Natural killer cell (primary cell): Measurements from ENCODE around the gene NHERF2. TPM values are rescaled to one million over a fixed set of nuclear protein-coding genes. Genes with fewer than 3 reads are reported as not detected.

Experiments used
- ATAC-seq, 3 donors: fragments of 150-1000 bp in 2 of 3; fragments of 200-7000 bp in 1 of 3; cut with Tn5 transposase; 1 replicate in 1 of 3; 2 replicates in 2 of 3; pipeline ENCODE4 v1.10.0; 2021; ENCODE audit warnings: mild to moderate bottlenecking in 2 of 3, moderate library complexity in 2 of 3
- DNase-seq, 2 donors: peaks; one replicate each; pipeline versions ENCODE4 v3.0.0 to v3.0.0-alpha.2; 2013 to 2021; ENCODE audit warnings: mixed read lengths in 1 of 2
- H3K27ac ChIP-seq: one replicate; pipeline ENCODE4 v1.5.1; 2013; ENCODE audit warnings: mild to moderate bottlenecking, low read length
- H3K27me3 ChIP-seq: one replicate; pipeline ENCODE4 v1.6.1; 2013; ENCODE audit warnings: low read length; ENCODE audit not compliant: control insufficient read depth, insufficient read depth
- H3K36me3 ChIP-seq: one replicate; pipeline ENCODE4 v1.6.1; 2013; ENCODE audit warnings: low read length; ENCODE audit not compliant: control insufficient read depth, insufficient read depth
- H3K4me1 ChIP-seq: one replicate; pipeline ENCODE4 v1.6.1; 2013; ENCODE audit warnings: low read length; ENCODE audit not compliant: control insufficient read depth, insufficient read depth
- H3K4me3 ChIP-seq: one replicate; pipeline ENCODE4 v1.5.1; 2013; ENCODE audit warnings: low read length
- H3K9me3 ChIP-seq: one replicate; pipeline ENCODE4 v1.6.1; 2013; ENCODE audit warnings: low read length; ENCODE audit not compliant: control insufficient read depth, insufficient read depth
- H3K27ac Mint-ChIP-seq, 2 donors: one replicate each; pipeline ENCODE4 v1.8.0; 2022; ENCODE audit warnings: mild to moderate bottlenecking in 2 of 2, mixed read lengths in 2 of 2, moderate library complexity in 1 of 2
- H3K27me3 Mint-ChIP-seq, 2 donors: one replicate each; pipeline ENCODE4 v1.8.0; 2022; ENCODE audit warnings: low read depth in 2 of 2, mixed read lengths in 2 of 2
- H3K36me3 Mint-ChIP-seq: one replicate; pipeline ENCODE4 v1.8.0; 2022; ENCODE audit warnings: mixed read lengths
- H3K4me1 Mint-ChIP-seq, 2 donors: one replicate each; pipeline ENCODE4 v1.8.0; 2022; ENCODE audit warnings: mixed read lengths in 2 of 2
- H3K4me3 Mint-ChIP-seq: one replicate; pipeline ENCODE4 v1.8.0; 2022; ENCODE audit warnings: mild to moderate bottlenecking, moderate library complexity, mixed read lengths
- H3K9me3 Mint-ChIP-seq, 2 donors: one replicate each; pipeline ENCODE4 v1.8.0; 2022; ENCODE audit warnings: mixed read lengths in 2 of 2
- CTCF ChIP-seq: fragments of 200-600 bp; IDR thresholded peaks from one replicate; pipeline ENCODE4 v1.8.0; 2022; ENCODE audit warnings: antibody characterized with exemption
- WGBS: methylation state at CpG from one replicate; pipeline ENCODE4 v1.1.7; 2013; ENCODE audit warnings: missing lambda C conversion rate; ENCODE audit not compliant: insufficient coverage; 5-methylcytosine and 5-hydroxymethylcytosine counted together
- intact Hi-C: fragments of 100-400 bp; cut with micrococcal nuclease; formaldehyde crosslinking; loops from one replicate; pipeline ENCODE4 v1.14.2; 2022
- total RNA-seq, 4 donors: library from RNA; stranded (reverse); fragments of 120-200 nt in 1 of 4; gene quantifications; one replicate each; pipeline versions ENCODE4 v1.2.3 to v1.2.4, GENCODE V29; 2013 to 2022

NHERF2 gene
- total RNA-seq, 3 donors from 2014 or later (not counting 1 experiment from before 2014, with no cell fraction given): 4.3 to 7.1 (median 5.6) TPM

GRCh38 chr16:1999866-2000514 lies 26.7 kb upstream of the NHERF2 start:
- no peak for TF ChIP-seq CTCF
- DNase-seq: no peak
- H3K27ac ChIP-seq: no peak overlapping the region
- Mint-ChIP-seq H3K4me1 (peaks cover 0 to 18% of the 10 kb centered on the region in 2 donors), H3K4me3 (no peak overlapping the region), H3K9me3 (no peaks in the 10 kb centered on the region), H3K36me3 (no peaks in the 10 kb centered on the region), H3K27me3 (no peaks in the 10 kb centered on the region), H3K27ac (no peak overlapping the region)
- H3K4me1 ChIP-seq: peaks cover 21% of the 10 kb centered on the region
- intact Hi-C loops: loop anchor here (10.0 kb wide), 2 partner anchors 485 to 665 kb away; no protein-coding TSS in a partner anchor
- WGBS: 96% methylated on average over 28 of the region's 28 CpGs
- H3K27me3 ChIP-seq: no peaks in the 10 kb centered on the region
- H3K36me3 ChIP-seq: peaks cover 49% of the 10 kb centered on the region
- no peak for ATAC-seq
- no peaks in the 10 kb centered on the region for H3K9me3 ChIP-seq
- no peak overlapping the region for H3K4me3 ChIP-seq

GRCh38 chr16:2001035-2001434 lies 25.7 kb upstream of the NHERF2 start:
- Mint-ChIP-seq H3K36me3 (no peaks in the 10 kb centered on the region), H3K27ac (no peak overlapping the region), H3K27me3 (no peaks in the 10 kb centered on the region), H3K9me3 (no peaks in the 10 kb centered on the region), H3K4me1 (peaks cover 0 to 21% of the 10 kb centered on the region in 2 donors), H3K4me3 (no peak overlapping the region)
- intact Hi-C loops: loop anchor here (10.0 kb wide), 2 partner anchors 484 to 664 kb away; no protein-coding TSS in a partner anchor
- WGBS: 98% methylated on average over 19 of the region's 19 CpGs
- no peak for TF ChIP-seq CTCF
- peaks cover 27% of the 10 kb centered on the region for H3K4me1 ChIP-seq
- no peaks in the 10 kb centered on the region for H3K27me3 ChIP-seq
- H3K4me3 ChIP-seq: no peak overlapping the region
- H3K27ac ChIP-seq: no peak overlapping the region
- H3K36me3 ChIP-seq: peaks cover 49% of the 10 kb centered on the region
- DNase-seq (no peak), ATAC-seq (no peak)
- no peaks in the 10 kb centered on the region for H3K9me3 ChIP-seq

DNA sequence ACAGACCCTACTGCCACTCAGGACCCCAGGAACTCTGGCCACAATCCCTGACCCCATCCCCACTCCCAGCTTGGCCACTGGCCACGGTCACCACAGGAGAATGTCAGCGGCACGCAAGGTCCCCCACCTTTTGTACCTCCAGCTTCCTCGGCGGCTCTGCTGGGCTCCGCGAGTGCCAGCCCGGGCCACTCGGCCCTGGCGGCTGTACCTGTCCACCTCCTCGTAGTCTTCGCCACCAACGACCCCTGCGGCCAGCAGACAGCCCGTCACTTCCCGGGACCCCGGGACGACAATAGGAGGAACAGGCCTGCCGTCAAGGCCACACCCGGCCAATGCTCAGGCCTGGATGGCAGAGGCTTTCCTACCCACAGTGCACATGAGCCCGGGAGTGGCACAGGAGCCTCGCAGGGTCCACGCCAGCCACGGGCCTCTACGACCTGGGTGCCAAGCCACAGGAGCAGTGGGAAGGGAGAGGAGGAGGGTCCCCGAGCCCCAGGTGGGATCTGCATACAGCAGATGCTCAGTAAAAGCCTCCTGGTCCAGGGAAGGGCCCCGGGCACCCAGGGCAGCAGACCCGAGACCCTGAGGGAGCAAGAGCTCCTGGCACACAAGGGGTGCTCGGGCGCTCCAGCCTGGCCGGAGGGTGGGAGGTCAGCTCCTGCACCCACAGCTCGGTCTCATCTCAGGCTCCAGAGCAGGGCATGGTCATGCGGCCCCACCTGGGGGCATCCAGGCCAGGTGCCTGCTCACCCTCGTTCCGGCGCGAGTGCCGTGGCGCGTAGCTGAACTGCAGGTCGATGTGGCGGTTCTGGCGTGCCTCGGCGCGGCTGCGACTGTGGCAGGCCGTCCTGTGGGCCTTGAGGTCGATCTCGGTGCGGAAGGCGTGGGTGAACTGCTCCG lies 25.0 kb upstream of the NHERF2 start:
- Mint-ChIP-seq H3K4me1 (peaks cover 4 to 25% of the 10 kb centered on the region in 2 donors), H3K27me3 (no peaks in the 10 kb centered on the region), H3K36me3 (no peaks in the 10 kb centered on the region), H3K27ac (no peak overlapping the region), H3K4me3 (no peak overlapping the region), H3K9me3 (no peaks in the 10 kb centered on the region)
- ATAC-seq (no peak), DNase-seq (no peak)
- Histone ChIP-seq H3K36me3 (peaks cover 48% of the 10 kb centered on the region), H3K27me3 (no peaks in the 10 kb centered on the region), H3K9me3 (no peaks in the 10 kb centered on the region), H3K4me3 (no peak overlapping the region), H3K27ac (no peak overlapping the region), H3K4me1 (peaks cover 29% of the 10 kb centered on the region)
- intact Hi-C loops: loop anchor here (10.0 kb wide), 2 partner anchors 483 to 663 kb away; no protein-coding TSS in a partner anchor
- WGBS: 98% methylated on average over 53 of the region's 53 CpGs
- TF ChIP-seq CTCF: no peak
